ENCODE results near the gene PSMG4. TPM values are rescaled to one million over a fixed set of nuclear protein-coding genes. Genes with fewer than 3 reads are reported as not detected.

The PSMG4 gene
- total RNA-seq, 1 donor from 2014 or later: 37.2 TPM

DNA sequence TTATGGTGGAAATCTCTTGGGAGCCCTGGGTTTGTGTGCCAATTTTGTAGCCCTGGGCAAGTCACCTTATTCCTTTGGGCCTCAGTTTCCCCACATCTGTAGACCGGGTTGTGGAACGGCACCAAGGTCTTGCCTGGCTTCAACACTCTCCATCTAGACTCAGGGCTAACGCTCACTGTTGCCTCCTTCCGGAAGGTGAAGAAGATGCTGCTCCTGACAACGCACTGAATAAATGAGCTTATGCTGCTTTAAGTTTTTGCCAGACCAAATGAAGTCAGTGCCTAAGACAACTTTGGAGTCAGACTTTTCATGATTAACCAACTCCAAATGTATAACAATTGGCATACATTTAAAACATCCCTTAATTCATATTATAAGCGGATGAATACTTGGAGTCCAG lies 53.1 kb downstream of the PSMG4 start:
- Mint-ChIP-seq H3K4me3 (ENCODE audit: unreplicated experiment) (no peak overlapping the region), H3K36me3 (ENCODE audit: unreplicated experiment) (peaks cover 8% of the 10 kb centered on the region), H3K27me3 (ENCODE audit: unreplicated experiment) (peaks cover 12% of the 10 kb centered on the region), H3K9me3 (ENCODE audit: unreplicated experiment) (peaks cover 17% of the 10 kb centered on the region), H3K4me1 (ENCODE audit: low read depth, unreplicated experiment) (peaks cover 52% of the 10 kb centered on the region), H3K27ac (ENCODE audit: unreplicated experiment) (peak overlapping the region; percentile 94)
- TF ChIP-seq, protein P1, sequence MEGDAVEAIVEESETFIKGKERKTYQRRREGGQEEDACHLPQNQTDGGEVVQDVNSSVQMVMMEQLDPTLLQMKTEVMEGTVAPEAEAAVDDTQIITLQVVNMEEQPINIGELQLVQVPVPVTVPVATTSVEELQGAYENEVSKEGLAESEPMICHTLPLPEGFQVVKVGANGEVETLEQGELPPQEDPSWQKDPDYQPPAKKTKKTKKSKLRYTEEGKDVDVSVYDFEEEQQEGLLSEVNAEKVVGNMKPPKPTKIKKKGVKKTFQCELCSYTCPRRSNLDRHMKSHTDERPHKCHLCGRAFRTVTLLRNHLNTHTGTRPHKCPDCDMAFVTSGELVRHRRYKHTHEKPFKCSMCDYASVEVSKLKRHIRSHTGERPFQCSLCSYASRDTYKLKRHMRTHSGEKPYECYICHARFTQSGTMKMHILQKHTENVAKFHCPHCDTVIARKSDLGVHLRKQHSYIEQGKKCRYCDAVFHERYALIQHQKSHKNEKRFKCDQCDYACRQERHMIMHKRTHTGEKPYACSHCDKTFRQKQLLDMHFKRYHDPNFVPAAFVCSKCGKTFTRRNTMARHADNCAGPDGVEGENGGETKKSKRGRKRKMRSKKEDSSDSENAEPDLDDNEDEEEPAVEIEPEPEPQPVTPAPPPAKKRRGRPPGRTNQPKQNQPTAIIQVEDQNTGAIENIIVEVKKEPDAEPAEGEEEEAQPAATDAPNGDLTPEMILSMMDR (IDR thresholded peaks at IDR 0.05; ENCODE audit: partially characterized antibody, unreplicated experiment): no peak
- no peak for DNase-seq

DNA sequence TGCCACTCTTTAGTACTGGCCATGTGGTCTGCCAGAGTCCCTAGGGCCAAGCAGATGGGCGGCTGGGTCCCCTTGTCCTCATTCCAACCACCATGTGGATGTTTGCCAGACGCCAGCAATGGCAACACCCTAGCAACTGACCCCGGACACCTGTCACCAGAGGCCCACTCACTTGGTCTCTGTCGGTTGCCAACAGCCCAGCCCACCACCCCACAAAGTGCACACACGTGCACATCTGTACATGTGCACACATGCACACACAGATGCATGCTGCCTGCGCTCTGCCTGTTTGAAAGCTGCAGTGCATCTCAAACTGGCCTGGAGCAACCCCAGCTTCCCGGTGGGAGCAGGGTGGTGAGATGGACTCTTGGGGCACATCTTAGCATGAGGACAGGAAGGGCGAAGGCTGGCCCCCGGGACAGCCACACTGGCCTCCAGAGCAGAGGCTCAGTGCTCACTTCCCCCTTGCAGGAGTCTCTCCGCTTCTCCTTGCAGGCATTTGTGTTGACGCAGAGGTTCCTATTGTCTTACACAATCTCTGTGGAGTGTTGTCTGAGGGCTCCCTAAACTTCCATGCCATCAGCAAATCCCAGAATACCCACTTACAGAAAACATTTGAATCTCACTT lies 54.0 kb downstream of the PSMG4 start:
- H3K27me3 Mint-ChIP-seq (ENCODE audit: unreplicated experiment): peaks cover 12% of the 10 kb centered on the region
- H3K4me1 Mint-ChIP-seq (ENCODE audit: low read depth, unreplicated experiment): peaks cover 61% of the 10 kb centered on the region
- peaks cover 20% of the 10 kb centered on the region for H3K9me3 Mint-ChIP-seq (ENCODE audit: unreplicated experiment)
- peaks cover 7% of the 10 kb centered on the region for H3K36me3 Mint-ChIP-seq (ENCODE audit: unreplicated experiment)
- peak overlapping the region; percentile 27 for H3K4me3 Mint-ChIP-seq (ENCODE audit: unreplicated experiment)
- TF ChIP-seq, protein P1 (IDR thresholded peaks at IDR 0.05; ENCODE audit: partially characterized antibody, unreplicated experiment): no peak
- peak overlapping the region; percentile 94 for H3K27ac Mint-ChIP-seq (ENCODE audit: unreplicated experiment)
- peak; percentile 78 for DNase-seq

DNA sequence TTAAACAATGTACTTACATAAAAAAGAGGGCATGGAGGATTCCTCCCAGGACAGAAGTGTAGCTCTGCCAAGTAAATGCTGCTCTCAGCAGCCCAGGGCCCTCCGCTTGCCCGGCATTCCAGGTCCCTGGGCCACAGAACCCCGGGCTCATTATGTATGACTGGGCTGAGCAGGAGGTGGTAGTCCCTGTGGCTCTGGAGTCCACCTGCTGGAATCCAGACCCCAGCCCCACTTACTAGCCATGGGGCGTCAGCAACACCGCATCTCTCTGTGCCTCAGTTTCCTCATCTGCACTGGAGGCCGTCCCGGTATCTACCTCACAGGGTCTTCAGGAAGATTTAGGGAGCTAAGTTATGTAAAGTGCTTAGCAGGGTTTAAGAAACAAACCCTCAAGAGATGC lies 55.4 kb downstream of the PSMG4 start:
- Mint-ChIP-seq H3K36me3 (ENCODE audit: unreplicated experiment) (peaks cover 5% of the 10 kb centered on the region), H3K27me3 (ENCODE audit: unreplicated experiment) (peaks cover 18% of the 10 kb centered on the region), H3K27ac (ENCODE audit: unreplicated experiment) (no peak overlapping the region), H3K9me3 (ENCODE audit: unreplicated experiment) (peaks cover 24% of the 10 kb centered on the region), H3K4me1 (ENCODE audit: low read depth, unreplicated experiment) (peaks cover 76% of the 10 kb centered on the region), H3K4me3 (ENCODE audit: unreplicated experiment) (no peak overlapping the region)
- TF ChIP-seq, protein P1 (IDR thresholded peaks at IDR 0.05; ENCODE audit: partially characterized antibody, unreplicated experiment): no peak
- no peak for DNase-seq

DNA sequence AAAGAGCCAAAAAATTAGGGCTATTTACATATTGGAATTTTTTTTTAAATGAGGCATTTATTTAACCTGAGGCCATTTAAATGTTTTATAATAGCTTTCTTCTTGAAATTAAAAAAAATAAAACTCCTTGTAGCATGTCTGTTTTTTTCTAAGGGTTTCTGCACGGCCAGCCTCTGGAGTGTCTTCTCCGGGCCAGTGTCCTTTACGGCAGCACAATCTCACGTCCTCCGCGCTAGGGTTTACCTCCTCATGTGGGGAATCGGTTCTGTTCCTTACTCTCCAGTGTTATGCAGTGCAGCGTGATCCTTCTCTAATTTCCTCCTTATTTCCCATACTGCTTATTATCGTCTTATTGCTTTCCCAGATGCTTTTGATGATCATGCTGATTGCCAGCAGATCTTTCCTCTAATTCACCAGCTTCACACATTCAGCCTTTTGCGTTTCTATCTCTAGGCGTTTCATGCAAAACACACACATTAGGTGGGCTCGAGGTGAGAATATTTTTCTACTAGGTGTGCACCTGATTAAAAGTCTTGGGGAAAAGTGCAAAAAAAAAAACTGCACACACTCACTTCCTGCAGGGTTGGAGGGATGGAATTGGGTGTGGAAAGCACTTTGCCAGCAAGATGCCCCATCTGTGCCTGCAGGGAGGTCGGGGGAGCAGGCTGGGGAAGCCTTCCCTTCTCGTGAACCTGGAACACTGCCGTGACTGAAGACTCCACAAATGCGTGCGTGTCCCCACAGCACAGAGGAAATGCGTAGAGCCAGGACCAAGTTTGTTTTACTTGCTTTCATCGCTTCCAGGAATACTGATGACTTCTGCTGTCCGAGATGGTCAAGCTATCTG lies 56.1 kb downstream of the PSMG4 start:
- H3K4me3 Mint-ChIP-seq (ENCODE audit: unreplicated experiment): no peak overlapping the region
- DNase-seq: no peak
- peaks cover 78% of the 10 kb centered on the region for H3K4me1 Mint-ChIP-seq (ENCODE audit: low read depth, unreplicated experiment)
- H3K36me3 Mint-ChIP-seq (ENCODE audit: unreplicated experiment): peaks cover 7% of the 10 kb centered on the region
- TF ChIP-seq, protein P1 (IDR thresholded peaks at IDR 0.05; ENCODE audit: partially characterized antibody, unreplicated experiment): no peak
- peaks cover 20% of the 10 kb centered on the region for H3K27me3 Mint-ChIP-seq (ENCODE audit: unreplicated experiment)
- H3K27ac Mint-ChIP-seq (ENCODE audit: unreplicated experiment): peak overlapping the region; percentile 15
- peaks cover 25% of the 10 kb centered on the region for H3K9me3 Mint-ChIP-seq (ENCODE audit: unreplicated experiment)

DNA sequence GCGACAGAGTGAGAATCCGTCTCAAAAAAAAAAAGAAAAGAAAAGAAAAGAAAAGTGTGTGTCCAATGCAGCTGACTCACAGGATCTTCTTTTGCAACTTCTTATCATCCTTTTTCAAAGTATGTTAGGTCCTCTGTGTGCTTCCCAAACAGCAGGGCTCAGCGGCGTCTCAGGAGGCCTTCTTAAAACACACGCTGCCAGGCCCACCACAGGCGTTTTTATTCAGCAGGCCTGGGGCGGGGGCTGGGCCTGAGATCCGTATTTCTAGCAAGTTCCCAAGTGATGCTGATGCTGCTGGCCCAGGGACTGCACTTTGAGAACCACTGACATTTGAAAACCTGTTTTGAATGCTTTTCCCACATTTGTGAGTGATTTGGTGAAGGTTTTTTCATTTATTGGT lies 57.1 kb downstream of the PSMG4 start:
- H3K4me1 Mint-ChIP-seq (ENCODE audit: low read depth, unreplicated experiment): peaks cover 81% of the 10 kb centered on the region
- TF ChIP-seq, protein P1 (IDR thresholded peaks at IDR 0.05; ENCODE audit: partially characterized antibody, unreplicated experiment): no peak
- H3K27me3 Mint-ChIP-seq (ENCODE audit: unreplicated experiment): peaks cover 25% of the 10 kb centered on the region
- no peak for DNase-seq
- peaks cover 7% of the 10 kb centered on the region for H3K36me3 Mint-ChIP-seq (ENCODE audit: unreplicated experiment)
- peaks cover 24% of the 10 kb centered on the region for H3K9me3 Mint-ChIP-seq (ENCODE audit: unreplicated experiment)
- peak overlapping the region; percentile 15 for H3K27ac Mint-ChIP-seq (ENCODE audit: unreplicated experiment)
- H3K4me3 Mint-ChIP-seq (ENCODE audit: unreplicated experiment): no peak overlapping the region

All from glutamatergic neuron (in vitro differentiated cells).